Ishikawa (cell line): ENCODE results near the gene FRRS1.

Experiments used
- CEBPB ChIP-seq: IDR thresholded peaks from 2 replicates; pipeline ENCODE4 v1.6.1; 2012
- CREB1 ChIP-seq: IDR thresholded peaks from 2 replicates; pipeline ENCODE4 v1.6.1; 2012; ENCODE audit warnings: low read depth
- EGR1 ChIP-seq: IDR thresholded peaks from 2 replicates; pipeline ENCODE4 v1.6.1; 2012
- EP300 ChIP-seq: IDR thresholded peaks from 2 replicates; pipeline ENCODE4 v1.6.1; 2012; ENCODE audit warnings: borderline replicate concordance
- FOXM1 ChIP-seq: IDR thresholded peaks from 2 replicates; pipeline ENCODE4 v1.6.1; 2012; ENCODE audit warnings: low read depth, borderline replicate concordance
- NFIC ChIP-seq: IDR thresholded peaks from 2 replicates; pipeline ENCODE4 v1.6.1; 2012
- RAD21 ChIP-seq: IDR thresholded peaks from 2 replicates; pipeline ENCODE4 v1.6.1; 2012; ENCODE audit warnings: low read depth
- TAF1 ChIP-seq: IDR thresholded peaks from 2 replicates; pipeline ENCODE4 v1.6.1; 2012; ENCODE audit warnings: low read depth, mild to moderate bottlenecking
- TCF12 ChIP-seq: IDR thresholded peaks from 2 replicates; pipeline ENCODE4 v1.6.1; 2012; ENCODE audit warnings: low read depth
- TEAD4 ChIP-seq: IDR thresholded peaks from 2 replicates; pipeline ENCODE4 v1.6.1; 2012
- USF1 ChIP-seq: IDR thresholded peaks from 2 replicates; pipeline ENCODE4 v1.6.1; 2012
- YY1 ChIP-seq: IDR thresholded peaks from 2 replicates; pipeline ENCODE4 v1.6.1; 2012; ENCODE audit warnings: low read depth
- ZBTB7A ChIP-seq: IDR thresholded peaks from 2 replicates; pipeline ENCODE4 v1.6.1; 2012; ENCODE audit warnings: low read depth
- TF ChIP-seq, protein P1 (sequence below): IDR thresholded peaks from 2 replicates; pipeline ENCODE4 v1.6.1; 2012
- TF ChIP-seq, protein P2 (sequence below): IDR thresholded peaks from 2 replicates; pipeline ENCODE4 v1.6.1; 2012; ENCODE audit warnings: low read depth, mild to moderate bottlenecking

FRRS1 gene

DNA sequence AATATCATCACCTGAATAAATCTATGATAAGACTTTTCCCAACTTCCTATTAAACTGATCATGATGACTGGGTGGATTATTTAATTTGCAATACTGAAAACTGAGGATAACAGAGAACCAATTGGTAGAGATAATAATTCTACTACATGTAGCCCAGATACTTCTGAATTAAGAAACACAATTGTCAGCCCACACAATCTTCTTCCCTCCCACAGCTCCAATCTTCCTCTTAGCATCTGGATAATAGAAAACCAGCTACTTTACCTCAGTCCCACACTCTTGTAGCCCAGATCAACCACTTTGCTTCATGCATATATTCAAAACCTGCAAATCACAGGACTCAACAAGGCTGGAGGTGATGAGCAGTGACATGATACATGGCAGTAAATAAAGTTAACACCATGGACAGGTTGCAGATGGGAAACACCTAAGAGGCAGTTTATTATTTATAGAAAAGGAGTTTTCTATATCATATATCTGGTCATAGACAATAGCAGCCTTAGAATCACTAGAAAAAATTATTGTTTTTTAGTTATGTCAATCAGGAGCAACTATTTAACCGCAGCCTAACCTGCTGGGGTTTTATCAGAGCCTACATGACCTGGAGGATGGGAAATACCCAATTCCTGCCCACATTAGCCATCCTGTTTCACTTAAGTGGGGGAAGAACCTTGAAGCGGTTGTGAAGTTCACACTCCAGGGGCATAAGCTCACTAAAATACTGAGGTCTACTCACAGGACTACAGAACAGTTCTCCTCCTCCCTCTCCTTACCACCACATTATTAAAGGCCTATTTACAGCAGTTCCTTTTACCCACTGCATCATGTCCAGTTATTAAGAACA is 16.7 kb downstream of the FRRS1 start:
- no peak for TF ChIP-seq ZBTB7A
- no peak for TF ChIP-seq EP300
- TF ChIP-seq TAF1 = no peak
- TF ChIP-seq USF1 = no peak
- TF ChIP-seq CREB1 = no peak
- no peak for TF ChIP-seq TEAD4
- no peak for TF ChIP-seq YY1
- no peak for TF ChIP-seq EGR1
- TF ChIP-seq NFIC = no peak
- no peak for TF ChIP-seq RAD21
- TF ChIP-seq, protein P1, sequence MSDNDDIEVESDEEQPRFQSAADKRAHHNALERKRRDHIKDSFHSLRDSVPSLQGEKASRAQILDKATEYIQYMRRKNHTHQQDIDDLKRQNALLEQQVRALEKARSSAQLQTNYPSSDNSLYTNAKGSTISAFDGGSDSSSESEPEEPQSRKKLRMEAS = no peak
- TF ChIP-seq FOXM1 = no peak
- TF ChIP-seq, protein P2, sequence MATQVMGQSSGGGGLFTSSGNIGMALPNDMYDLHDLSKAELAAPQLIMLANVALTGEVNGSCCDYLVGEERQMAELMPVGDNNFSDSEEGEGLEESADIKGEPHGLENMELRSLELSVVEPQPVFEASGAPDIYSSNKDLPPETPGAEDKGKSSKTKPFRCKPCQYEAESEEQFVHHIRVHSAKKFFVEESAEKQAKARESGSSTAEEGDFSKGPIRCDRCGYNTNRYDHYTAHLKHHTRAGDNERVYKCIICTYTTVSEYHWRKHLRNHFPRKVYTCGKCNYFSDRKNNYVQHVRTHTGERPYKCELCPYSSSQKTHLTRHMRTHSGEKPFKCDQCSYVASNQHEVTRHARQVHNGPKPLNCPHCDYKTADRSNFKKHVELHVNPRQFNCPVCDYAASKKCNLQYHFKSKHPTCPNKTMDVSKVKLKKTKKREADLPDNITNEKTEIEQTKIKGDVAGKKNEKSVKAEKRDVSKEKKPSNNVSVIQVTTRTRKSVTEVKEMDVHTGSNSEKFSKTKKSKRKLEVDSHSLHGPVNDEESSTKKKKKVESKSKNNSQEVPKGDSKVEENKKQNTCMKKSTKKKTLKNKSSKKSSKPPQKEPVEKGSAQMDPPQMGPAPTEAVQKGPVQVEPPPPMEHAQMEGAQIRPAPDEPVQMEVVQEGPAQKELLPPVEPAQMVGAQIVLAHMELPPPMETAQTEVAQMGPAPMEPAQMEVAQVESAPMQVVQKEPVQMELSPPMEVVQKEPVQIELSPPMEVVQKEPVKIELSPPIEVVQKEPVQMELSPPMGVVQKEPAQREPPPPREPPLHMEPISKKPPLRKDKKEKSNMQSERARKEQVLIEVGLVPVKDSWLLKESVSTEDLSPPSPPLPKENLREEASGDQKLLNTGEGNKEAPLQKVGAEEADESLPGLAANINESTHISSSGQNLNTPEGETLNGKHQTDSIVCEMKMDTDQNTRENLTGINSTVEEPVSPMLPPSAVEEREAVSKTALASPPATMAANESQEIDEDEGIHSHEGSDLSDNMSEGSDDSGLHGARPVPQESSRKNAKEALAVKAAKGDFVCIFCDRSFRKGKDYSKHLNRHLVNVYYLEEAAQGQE = no peak
- no peak for TF ChIP-seq TCF12

DNA sequence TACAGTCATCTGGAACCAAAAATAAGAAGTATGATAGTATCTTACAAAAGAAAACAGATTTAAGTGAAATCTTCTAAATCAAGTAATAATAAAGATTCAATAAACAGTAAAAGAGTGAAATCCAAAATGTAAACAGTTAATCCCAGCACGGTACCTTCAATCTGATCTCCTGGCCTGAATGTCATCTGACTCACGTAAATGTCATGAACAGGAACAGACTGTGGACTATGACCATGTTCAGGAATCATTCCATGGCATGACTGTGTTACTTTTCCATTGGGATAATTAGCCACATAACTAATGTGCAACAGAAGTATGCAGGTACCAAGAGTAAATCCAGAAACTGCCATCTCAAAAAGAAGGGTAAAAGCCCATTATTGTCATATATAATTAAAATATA is 18.0 kb downstream of the FRRS1 start:
- TF ChIP-seq ZBTB7A (no peak), NFIC (no peak), CREB1 (no peak), TCF12 (no peak), RAD21 (no peak), EGR1 (no peak)

DNA sequence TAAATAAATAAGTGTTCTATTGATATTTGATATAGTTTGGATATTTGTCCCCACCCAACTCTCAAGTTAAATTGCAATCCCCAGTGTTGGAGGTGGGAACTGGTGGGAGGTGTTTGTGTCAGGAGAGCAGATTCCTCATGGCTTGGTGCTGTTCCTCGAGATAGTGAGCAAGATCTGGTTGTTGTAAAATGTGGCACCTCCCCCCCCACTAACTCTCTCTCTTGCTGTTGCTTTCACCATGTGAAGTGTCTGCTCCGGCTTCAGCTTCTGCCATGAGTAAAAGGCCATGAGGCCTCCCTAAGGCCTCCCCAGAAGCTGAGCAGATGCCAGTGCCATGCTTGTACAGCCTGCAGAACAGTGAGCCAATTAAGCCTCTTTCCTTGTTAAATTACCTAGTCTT is 20.8 kb downstream of the FRRS1 start:
- TF ChIP-seq NFIC (no peak), EGR1 (no peak), USF1 (no peak), CEBPB (no peak)
- TF ChIP-seq, protein P1 = no peak
- TF ChIP-seq, protein P2 = no peak

- TF ChIP-seq NFIC (no peak), RAD21 (no peak), TEAD4 (no peak), EGR1 (no peak)
These were observed 21.4 kb downstream of the FRRS1 start for GRCh38 chr1:99745061-99745460.

DNA sequence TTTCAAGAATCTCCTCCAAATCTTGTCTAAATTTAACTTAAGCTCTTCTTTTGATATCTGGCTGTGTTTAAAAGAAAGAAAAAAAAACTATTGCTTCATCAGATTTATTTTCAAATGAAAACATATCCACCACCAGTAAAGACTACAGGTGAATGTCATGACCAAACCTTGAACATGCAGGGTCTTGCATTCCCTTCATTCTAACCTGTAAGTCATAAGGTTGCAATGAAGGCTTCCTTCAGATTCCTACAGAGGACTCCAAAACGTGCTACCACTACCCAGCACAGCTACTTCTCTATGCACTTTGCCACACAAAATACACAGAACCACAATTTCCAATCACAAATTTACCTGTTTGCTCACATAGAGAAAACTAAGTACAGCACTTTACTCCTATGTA is 26.3 kb downstream of the FRRS1 start:
- no peak for TF ChIP-seq CEBPB
- no peak for TF ChIP-seq FOXM1

GRCh38 chr1:99738858-99739465 is 27.5 kb downstream of the FRRS1 start:
- TF ChIP-seq TAF1 = no peak
- no peak for TF ChIP-seq TCF12
- no peak for TF ChIP-seq CEBPB
- no peak for TF ChIP-seq ZBTB7A
- TF ChIP-seq, protein P1 = no peak
- no peak for TF ChIP-seq RAD21
- no peak for TF ChIP-seq YY1
- no peak for TF ChIP-seq EGR1
- TF ChIP-seq TEAD4 = no peak
- no peak for TF ChIP-seq EP300
- TF ChIP-seq CREB1 = no peak
- no peak for TF ChIP-seq NFIC
- TF ChIP-seq USF1 = no peak
